K562 (cell line): Measurements from ENCODE around the gene MBD5. TPM values are rescaled to one million over a fixed set of nuclear protein-coding genes. Genes with fewer than 3 reads are reported as not detected.

Experiments
- ATAC-seq: fragments of 200-7000 bp; cut with Tn5 transposase; 3 replicates; pipeline ENCODE4 v1.9.1; 2020; ENCODE audit warnings: moderate library complexity
- BruUV-seq: library from RNA; stranded (reverse); fragments of 400-500 nt; replicated peaks from 2 replicates; lab custom pipeline; 2021; lab: Mats Ljungman, UMichigan
- CTCF ChIA-PET: fragments of 300-600 bp; formaldehyde crosslinking; extraction: SDS; loops from one replicate; lab custom pipeline; 2021; ENCODE audit warnings: low intra/inter-chr PET ratio; lab: Yijun Ruan, JAX
- POLR2A ChIA-PET: fragments of 300-600, 350-650 bp; sonication (Branson Sonifier 250); formaldehyde crosslinking; extraction: SDS; loops from one replicate; lab custom pipeline; 2021; ENCODE audit warnings: antibody characterized with exemption, inconsistent platforms; lab: Yijun Ruan, JAX
- DNase-seq, 4 experiments: peaks; one replicate each; pipeline versions ENCODE4 v3.0.0 to v3.0.0-alpha.2; 2011 to 2018; ENCODE audit warnings: low spot score in 3 of 4, mixed read lengths in 3 of 4; ENCODE audit errors: extremely low read depth in 1 of 4
- FAIRE-seq: peaks from 2 replicates; lab custom pipeline; 2011; peaks lifted over from hg19 to GRCh38; lab: Jason Lieb, UNC
- H2AFZ ChIP-seq: 2 replicates; pipeline ENCODE4 v1.6.0; 2011; ENCODE audit warnings: low read depth, low read length, control low read depth, inconsistent platforms
- H3K27ac ChIP-seq: fragments of 200-600 bp; 3 replicates; pipeline ENCODE4 v1.8.0; 2011; ENCODE audit warnings: low read depth, mild to moderate bottlenecking, control low read depth, inconsistent platforms, low read length, moderate library complexity, mixed read lengths; ENCODE audit errors: extremely low read depth
- H3K27me3 ChIP-seq, 2 experiments: fragments of 300-600 bp in 1 of 2; 2 replicates in 1 of 2; 3 replicates in 1 of 2; pipeline versions ENCODE4 v1.6.0 to v1.8.0; 2011; ENCODE audit warnings: inconsistent platforms in 2 of 2, low read length in 2 of 2, mild to moderate bottlenecking in 1 of 2, mixed read lengths in 1 of 2, moderate library complexity in 1 of 2; ENCODE audit not compliant: control insufficient read depth in 2 of 2, insufficient read depth in 2 of 2
- H3K36me3 ChIP-seq: fragments of 300-600 bp; 3 replicates; pipeline ENCODE4 v1.8.0; 2011; ENCODE audit warnings: mild to moderate bottlenecking, low read length, inconsistent platforms; ENCODE audit not compliant: control insufficient read depth, insufficient read depth
- H3K4me1 ChIP-seq, 2 experiments: fragments of 200-600 bp in 1 of 2; replicated peaks in 1 of 2; 2 replicates in 1 of 2; 3 replicates in 1 of 2; pipeline versions ENCODE4 v1.5.1 to v1.8.0; 2011; ENCODE audit warnings: inconsistent platforms in 2 of 2, low read length in 2 of 2, mild to moderate bottlenecking in 1 of 2, mixed read lengths in 1 of 2, moderate library complexity in 1 of 2; ENCODE audit not compliant: control insufficient read depth in 2 of 2, insufficient read depth in 2 of 2
- H3K4me2 ChIP-seq: 2 replicates; pipeline ENCODE4 v1.6.1; 2011; ENCODE audit warnings: low read length, control low read depth, inconsistent platforms, mixed read lengths; ENCODE audit not compliant: insufficient read depth
- H3K4me3 ChIP-seq: fragments of 200-600 bp; sonication (generic), shearing (Covaris generic); 2 replicates; pipeline ENCODE4 v1.5.1; 2016; ENCODE audit warnings: control low read depth, inconsistent platforms
- H3K79me2 ChIP-seq: fragments of 200-600 bp; 3 replicates; pipeline ENCODE4 v1.8.0; 2011; ENCODE audit warnings: low read length, inconsistent platforms; ENCODE audit not compliant: control insufficient read depth, insufficient read depth
- H3K9ac ChIP-seq, 2 experiments: 2 replicates each; pipeline versions ENCODE4 v1.6.0 to v1.6.1; 2011; ENCODE audit warnings: low read depth in 2 of 2, low read length in 2 of 2, control low read depth in 1 of 2, inconsistent platforms in 1 of 2, mild to moderate bottlenecking in 1 of 2, mixed read lengths in 1 of 2; ENCODE audit not compliant: insufficient read depth in 1 of 2
- H3K9me1 ChIP-seq: one replicate; pipeline ENCODE4 v1.6.0; 2011; ENCODE audit warnings: inconsistent platforms, mild to moderate bottlenecking, low read length, moderate library complexity; ENCODE audit not compliant: control insufficient read depth, insufficient read depth
- H3K9me3 ChIP-seq: replicated peaks from 2 replicates; pipeline ENCODE4 v1.5.1; 2011; ENCODE audit warnings: low read depth, low read length, inconsistent platforms; ENCODE audit not compliant: control insufficient read depth, insufficient read depth
- H4K20me1 ChIP-seq: replicated peaks from 2 replicates; pipeline ENCODE4 v1.6.1; 2011; ENCODE audit warnings: low read length, inconsistent platforms, mixed read lengths; ENCODE audit not compliant: control insufficient read depth, insufficient read depth
- ELK3 ChIP-seq: fragments of 450-650 bp; formaldehyde crosslinking; IDR thresholded peaks from 2 replicates; pipeline ENCODE4 v1.4.0; 2020; ENCODE audit warnings: mild to moderate bottlenecking
- HDAC3 ChIP-seq: fragments of 450-650 bp; IDR thresholded peaks from 2 replicates; pipeline ENCODE4 v1.6.1; 2018; ENCODE audit warnings: borderline replicate concordance, mild to moderate bottlenecking, moderate library complexity; ENCODE audit not compliant: partially characterized antibody
- NCOA1 ChIP-seq: fragments of 450-650 bp; IDR thresholded peaks from 2 replicates; pipeline ENCODE4 v1.6.1; 2016; ENCODE audit warnings: low read depth
- NFE2L1 ChIP-seq: fragments of 450-650 bp; IDR thresholded peaks from 2 replicates; pipeline ENCODE4 v1.6.1; 2016; ENCODE audit warnings: missing genetic modification characterization, low read depth, mild to moderate bottlenecking, missing compliant biosample characterization, moderate library complexity, borderline replicate concordance
- POLR3A ChIP-seq: IDR thresholded peaks from 2 replicates; pipeline ENCODE4 v1.6.1; 2011; ENCODE audit warnings: borderline replicate concordance, mild to moderate bottlenecking, moderate library complexity; ENCODE audit not compliant: insufficient read length, insufficient read depth; ENCODE audit errors: extremely low read depth
- POLR3G ChIP-seq: IDR thresholded peaks from 2 replicates; pipeline ENCODE4 v1.6.1; 2011; ENCODE audit not compliant: insufficient read length, insufficient replicate concordance; ENCODE audit errors: extremely low read depth
- PTTG1 ChIP-seq: fragments of 450-650 bp; IDR thresholded peaks from 2 replicates; pipeline ENCODE4 v1.6.1; 2016; ENCODE audit warnings: low read depth, mild to moderate bottlenecking, missing genetic modification characterization, missing compliant biosample characterization
- ZBTB7A ChIP-seq: IDR thresholded peaks from 2 replicates; pipeline ENCODE4 v1.6.1; 2011; ENCODE audit warnings: low read depth, mild to moderate bottlenecking, low read length, moderate library complexity, borderline replicate concordance; ENCODE audit not compliant: control insufficient read depth
- ZNF431 ChIP-seq: sonication (generic); formaldehyde crosslinking; IDR thresholded peaks from 2 replicates; pipeline ENCODE4 v1.8.0; 2022; ENCODE audit warnings: mild to moderate bottlenecking, missing genetic modification reagents
- WGBS: fragments of 100-300 bp; shearing (Covaris generic); methylation state at CpG from one replicate; pipeline ENCODE4 v1.1.6; 2016; ENCODE audit warnings: low coverage, mixed read lengths; ENCODE audit not compliant: insufficient coverage; ENCODE audit errors: missing lambda C conversion rate; 5-methylcytosine and 5-hydroxymethylcytosine counted together
- in situ Hi-C: fragments of 300-500 bp; cut with MboI; formaldehyde crosslinking; loops from 4 replicates; pipeline ENCODE4 v1.15.0; 2018; ENCODE audit warnings: inconsistent platforms, mixed read lengths
- intact Hi-C: fragments of 100-400 bp; cut with micrococcal nuclease; formaldehyde crosslinking; loops from 2 replicates; pipeline ENCODE4 v1.14.2; 2022
- polyA plus RNA-seq, 8 experiments: library from polyadenylated mRNA; depleted of rRNA in 4 of 8; stranded (reverse) in 5 of 8; unstranded in 3 of 8; fragments of >200 nt; fragmentation: Nextera tagmentation in 2 of 8; fragmentation: Illumina TruSeq in 1 of 8; extraction: Ambion mirVana in 2 of 8; extraction: Trizol in 1 of 8; gene quantifications; 2 replicates each; pipeline versions ENCODE4 v1.2.1 to v1.2.3, GENCODE V29; 2011 to 2014; ENCODE audit warnings: inconsistent platforms in 1 of 8, missing spikeins in 1 of 8
- total RNA-seq, 7 experiments: library from RNA; depleted of rRNA in 6 of 7; stranded (reverse); fragments of >200 nt in 6 of 7; fragmentation: Illumina TruSeq in 2 of 7; extraction: Trizol in 2 of 7; gene quantifications; 2 replicates each; pipeline versions ENCODE4 v1.2.1 to v1.2.3, GENCODE V29; 2011 to 2021; ENCODE audit warnings: low replicate concordance in 1 of 7

Gene MBD5
- total and polyA plus RNA-seq, 9 of the 15 experiments (the other 6 are each of a cell fraction or from before 2014, with no cell fraction given): 3.4 to 14.5 (median 9.0) TPM

GRCh38 chr2:148257276-148257675 lies 236.4 kb downstream of the MBD5 start:
- WGBS: 6% methylated on average over 6 of the region's 6 CpGs
- Histone ChIP-seq H2AFZ (no peak overlapping the region), H3K4me3 (no peak overlapping the region), H3K36me3 (no peaks in the 10 kb centered on the region), H4K20me1 (no peaks in the 10 kb centered on the region), H3K27ac (no peak overlapping the region), H3K4me1 (no peaks in the 10 kb centered on the region), H3K79me2 (no peaks in the 10 kb centered on the region), H3K9ac (no peak overlapping the region), H3K27me3 (no peaks in the 10 kb centered on the region), H3K9me3 (peaks cover 6% of the 10 kb centered on the region), H3K4me2 (no peak overlapping the region), H3K9me1 (no peaks in the 10 kb centered on the region)
- ChIA-PET CTCF (no interaction called here), POLR2A (interaction anchor here (1.1 kb wide), 1 partner anchor 10 kb away, joined by 3 read pairs; no protein-coding TSS in a partner anchor)
- FAIRE-seq (no peak), DNase-seq (no peak), ATAC-seq (no peak)
- TF ChIP-seq HDAC3: no peak
- TF ChIP-seq PTTG1 (tag): no peak
- no peak for TF ChIP-seq NFE2L1
- no peak for TF ChIP-seq ZNF431 (CRISPR knock-in tag)
- TF ChIP-seq NCOA1: no peak
- no peak for TF ChIP-seq ZBTB7A
- intact Hi-C loops (no loop called here), in situ Hi-C loops (no loop called here)
- BruUV-seq: no TSS peak

- CTCF ChIA-PET: no interaction called here
- POLR2A ChIA-PET: no interaction called here
- 4% methylated on average over 10 of the region's 10 CpGs for WGBS
- Histone ChIP-seq H3K4me1 (no peaks in the 10 kb centered on the region), H3K79me2 (no peaks in the 10 kb centered on the region), H3K27ac (no peak overlapping the region), H3K4me2 (no peak overlapping the region), H3K9ac (no peak overlapping the region), H3K27me3 (no peaks in the 10 kb centered on the region), H3K9me3 (peaks cover 6% of the 10 kb centered on the region), H3K9me1 (no peaks in the 10 kb centered on the region), H2AFZ (no peak overlapping the region), H4K20me1 (no peaks in the 10 kb centered on the region), H3K36me3 (no peaks in the 10 kb centered on the region), H3K4me3 (no peak overlapping the region)
- intact Hi-C loops (no loop called here), in situ Hi-C loops (no loop called here)
- DNase-seq: no peak
- no peak for FAIRE-seq
- no peak for TF ChIP-seq POLR3G
- no peak for TF ChIP-seq POLR3A
- no peak for TF ChIP-seq ELK3 (CRISPR knock-in tag)
- no peak for ATAC-seq
- no TSS peak for BruUV-seq
Measured at GRCh38 chr2:148258124-148258523, 237.2 kb downstream of the MBD5 start.
